Suppressor macrophage (primary cell): ENCODE results near the gene PLD4.

ENCODE experiments used
- DNase-seq, 4 experiments: peaks; one replicate each; pipeline ENCODE4 v3.0.0-alpha.2; 2020 to 2022

The PLD4 gene

DNA sequence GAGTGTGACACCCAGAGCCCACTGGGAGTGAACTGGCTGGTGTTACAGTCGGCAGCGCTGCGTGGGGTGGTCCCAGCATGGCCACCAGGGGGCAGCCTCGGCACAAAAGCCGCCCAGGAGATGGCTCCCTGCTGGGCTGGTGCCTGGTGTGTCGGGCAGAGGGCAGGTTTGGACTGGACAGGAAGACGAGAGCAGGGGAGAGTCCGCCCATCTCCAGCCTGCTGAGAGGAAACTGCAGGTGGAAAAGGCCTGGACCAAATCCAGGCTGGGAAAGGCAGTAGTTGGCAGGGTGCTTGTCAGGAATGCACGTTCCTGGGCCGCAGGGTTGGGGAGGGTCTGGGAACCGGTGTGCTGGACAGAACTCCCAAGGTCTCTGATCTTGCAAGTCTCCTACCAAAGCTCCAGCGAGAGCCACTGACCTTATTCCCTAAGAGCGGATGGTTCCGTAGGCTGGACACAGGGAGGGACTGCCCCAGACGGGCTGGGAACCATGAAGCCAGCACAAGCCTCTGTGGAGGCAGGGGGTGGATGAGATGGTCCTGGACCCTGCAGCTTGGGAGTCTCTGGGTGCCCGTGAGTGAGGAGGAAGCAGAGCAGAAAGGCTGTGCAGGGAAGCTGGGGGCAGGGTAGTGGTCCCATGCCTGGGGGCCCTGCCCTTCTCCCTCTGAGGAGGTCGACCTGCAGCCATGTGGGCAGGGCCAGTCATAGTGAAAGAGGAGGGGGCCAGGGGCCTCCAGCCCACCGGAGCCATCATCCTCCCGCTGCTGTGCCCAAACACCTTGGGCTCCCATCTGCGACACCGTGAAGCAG, 51.7 kb downstream of the PLD4 start:
- DNase-seq = peak; percentile 90 to 95 (median 94)

DNA sequence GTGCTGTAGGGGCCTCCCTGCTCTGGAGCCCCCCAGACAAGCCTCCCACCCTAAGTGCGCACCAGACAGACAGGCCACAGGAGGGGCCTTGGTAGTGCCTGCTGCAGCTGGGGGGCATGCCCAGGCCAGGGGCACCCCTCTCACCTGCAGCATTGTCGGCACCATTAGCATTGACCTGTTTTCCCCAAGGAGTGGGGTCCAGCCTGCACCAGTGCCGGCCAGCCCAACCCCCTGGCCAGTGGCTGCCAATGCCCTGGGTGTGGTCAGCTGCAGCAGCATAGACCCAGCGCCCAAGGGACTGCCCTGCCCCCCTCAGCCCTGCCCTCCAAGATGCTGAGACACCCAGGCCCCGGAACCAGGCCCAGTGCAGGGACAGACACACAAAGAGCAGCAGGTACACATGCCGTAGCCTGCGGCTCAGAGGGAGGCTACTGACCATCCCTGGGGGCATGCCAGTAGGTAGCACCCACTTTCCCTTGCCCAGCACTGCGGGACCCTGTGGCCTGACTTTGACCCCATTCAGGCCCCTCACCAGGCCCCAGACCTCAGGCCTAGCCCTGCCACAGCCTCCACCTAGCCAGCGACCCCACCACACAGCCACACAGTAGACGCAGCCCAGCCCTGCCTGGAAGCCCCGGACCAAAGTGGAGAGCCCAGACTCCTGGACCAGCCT, 52.5 kb downstream of the PLD4 start:
- no peak for DNase-seq

DNA sequence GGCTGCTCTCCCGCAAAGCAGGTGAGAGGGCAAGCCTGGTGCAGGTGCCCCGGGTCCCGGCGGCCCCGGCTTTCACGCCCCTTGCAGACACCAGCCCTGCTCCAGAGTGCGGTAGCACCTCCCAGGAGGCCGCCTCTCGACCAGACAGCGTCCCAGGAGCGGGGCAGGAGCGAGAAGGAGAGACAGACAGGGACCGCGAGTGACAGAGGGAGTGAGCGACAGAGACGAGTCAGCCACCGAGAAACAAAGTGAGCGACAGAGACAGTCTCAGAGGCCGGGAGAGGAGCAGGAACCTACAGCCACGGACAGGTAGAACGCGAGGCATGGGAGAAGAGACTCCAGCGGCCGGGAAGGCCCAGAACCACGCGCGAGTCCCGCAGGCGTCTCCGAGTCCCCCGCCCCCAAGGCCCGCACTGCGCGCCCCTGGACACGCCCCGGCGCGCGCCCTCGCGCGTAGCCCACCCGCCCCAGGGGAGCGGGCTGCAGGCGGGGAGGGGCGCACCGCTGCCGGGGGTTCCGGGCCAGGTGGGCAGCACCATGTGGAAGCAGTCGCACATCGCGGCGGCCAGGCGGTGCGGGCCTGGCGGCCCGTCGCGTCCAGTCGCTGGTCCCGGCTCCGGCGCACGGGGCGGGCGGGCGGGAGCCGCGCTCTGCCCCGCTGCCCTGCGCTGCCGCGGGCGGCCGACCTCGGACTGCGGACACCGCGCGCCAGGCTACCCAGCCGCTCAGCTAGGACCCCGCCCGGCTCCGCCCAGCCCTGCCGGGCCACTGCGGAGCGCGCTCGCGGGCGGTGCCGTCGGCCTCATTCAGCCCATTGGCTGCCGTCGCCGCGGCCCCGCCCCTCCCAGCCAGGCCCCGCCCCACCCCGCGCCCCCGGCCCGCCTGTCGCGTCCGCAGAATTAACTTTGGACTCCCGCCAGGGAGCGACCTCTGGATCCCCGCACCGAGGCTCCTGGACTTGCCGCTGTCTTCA, 53.3 kb downstream of the PLD4 start, which contains the start of gene AHNAK2:
TSS of gene AHNAK2 (minus strand) at position 694 of the 973 bp plus-strand sequence. CDS start at position 557, 137 bp downstream.
- DNase-seq = peak; percentile 83 to 95 (median 88)

- DNase-seq = no peak
Measured at GRCh38 chr14:104978746-104979691, 54.3 kb downstream of the PLD4 start.

DNA sequence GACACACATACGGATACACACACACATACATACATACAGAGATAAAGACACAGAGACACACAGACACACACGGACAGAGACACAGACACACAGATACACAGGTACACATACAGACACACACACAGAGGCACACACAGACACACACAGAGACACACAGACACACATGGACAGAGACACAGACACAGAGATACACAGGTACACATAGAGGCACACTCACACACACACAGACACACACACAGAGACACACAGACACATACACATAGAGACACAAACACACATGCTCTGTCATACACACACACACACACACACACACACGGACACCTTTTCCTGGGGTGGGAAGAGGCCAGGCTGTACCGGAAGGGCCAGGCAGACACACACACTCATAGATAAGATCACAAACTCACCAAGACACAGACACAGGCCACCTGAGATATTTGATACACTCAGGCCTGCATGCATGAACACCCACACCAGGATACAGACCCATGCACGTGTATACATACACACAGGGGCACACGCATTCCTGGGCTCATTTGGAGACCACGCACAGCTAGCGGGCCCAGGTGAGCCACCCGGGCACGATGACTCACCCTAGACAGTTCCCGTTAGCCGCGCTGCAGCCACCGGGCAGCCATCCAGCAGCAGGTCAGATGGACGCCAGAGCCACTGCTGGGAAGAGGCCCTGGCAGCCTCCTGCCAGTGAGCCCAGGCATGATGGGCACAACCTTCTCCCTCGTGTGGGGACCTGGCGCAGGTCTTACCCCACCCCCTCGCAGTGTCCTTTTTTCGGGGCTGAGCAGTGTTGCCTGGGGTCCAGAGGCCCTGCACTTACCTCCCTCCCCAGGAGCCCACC, 55.3 kb downstream of the PLD4 start:
- no peak for DNase-seq

DNA sequence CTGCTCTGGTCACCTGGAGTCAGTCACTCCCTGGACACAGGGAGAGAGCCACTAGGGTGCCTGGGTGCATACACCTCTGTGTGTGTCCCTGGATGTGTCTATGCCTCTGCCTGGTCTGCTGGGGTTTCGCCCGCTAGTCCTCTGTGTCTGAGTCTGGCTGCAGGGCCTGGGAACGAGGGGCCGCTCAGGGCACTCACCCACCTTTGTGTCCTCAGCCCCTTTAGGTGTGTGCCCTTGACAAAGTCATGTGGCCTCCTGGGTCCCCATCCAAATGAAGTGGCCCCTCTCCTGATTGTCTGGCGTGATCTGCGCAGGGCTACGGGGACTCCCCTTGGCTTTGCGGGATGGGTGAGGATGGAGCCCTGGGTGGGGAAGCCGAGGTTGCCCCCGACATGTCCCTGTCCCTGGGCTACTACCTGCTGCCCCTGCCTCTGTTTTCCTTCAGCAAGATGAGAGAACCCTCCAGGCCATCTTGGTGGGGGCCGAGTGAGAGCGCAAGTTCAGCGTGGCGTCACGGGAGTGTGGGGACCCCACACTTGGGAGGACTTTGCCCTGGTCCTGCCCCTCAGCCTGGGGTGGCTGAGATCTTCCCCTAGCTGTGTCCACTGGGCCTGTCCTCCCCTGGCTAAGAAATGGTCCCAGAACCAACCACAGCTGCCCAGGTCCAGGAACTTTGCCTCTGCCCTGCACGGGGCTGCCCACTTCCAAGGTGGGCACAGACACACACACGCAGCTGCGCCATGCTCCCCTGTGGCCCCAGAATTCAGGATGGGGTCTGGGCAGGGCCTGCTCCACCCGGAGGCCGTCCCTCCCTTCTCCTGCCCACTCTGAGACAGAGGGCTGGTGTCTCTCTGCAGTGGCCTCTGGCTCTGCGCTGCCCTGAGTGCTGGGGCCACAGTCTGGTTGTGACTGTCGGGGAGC, 56.2 kb downstream of the PLD4 start:
- no peak for DNase-seq

- DNase-seq = no peak
Measured at GRCh38 chr14:104981699-104982541, 57.2 kb downstream of the PLD4 start.

DNA sequence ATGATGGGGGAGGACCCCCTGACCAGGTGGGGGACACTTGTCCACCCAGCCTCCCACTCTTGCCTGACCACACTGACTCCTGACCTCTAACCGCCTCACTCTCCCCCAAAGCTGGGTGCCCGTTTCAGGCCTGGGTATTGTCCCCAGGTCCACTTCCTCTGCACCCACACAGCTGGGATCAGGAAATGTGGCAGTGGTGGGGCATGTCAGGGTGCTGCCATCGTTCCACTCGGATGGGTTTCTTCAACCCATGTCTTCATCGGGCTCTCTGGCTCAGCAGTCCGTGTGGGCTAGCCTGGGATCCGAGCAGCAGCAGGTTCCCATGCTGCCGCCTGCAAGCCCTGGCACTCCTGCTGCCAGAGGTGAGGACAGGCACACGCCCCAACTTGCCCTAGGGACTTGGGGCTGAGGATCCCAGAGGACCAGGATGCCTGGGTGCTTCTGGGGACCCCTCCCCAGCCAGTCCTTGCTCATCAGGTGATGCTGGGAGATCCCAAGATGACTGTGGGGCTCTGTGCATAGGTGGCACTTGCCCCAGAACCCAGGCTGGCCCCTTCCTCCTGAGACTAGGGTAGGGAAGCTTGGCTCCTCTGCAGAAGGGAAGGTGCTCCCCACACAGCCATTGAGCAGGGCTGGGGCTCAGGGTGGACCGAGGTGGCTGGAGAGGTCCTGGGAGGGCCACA, 58.0 kb downstream of the PLD4 start:
- DNase-seq = peak in 1 of 4 experiments; percentile 12
